GM23248 (cell line): ENCODE results near the gene RAB6B. TPM values are rescaled to one million over a fixed set of nuclear protein-coding genes. Genes with fewer than 3 reads are reported as not detected.

Source experiments
- DNase-seq: peaks from one replicate; pipeline ENCODE4 v3.0.0-alpha.2; 2015
- H2AFZ ChIP-seq: fragments of 200-600 bp; sonication (generic); 2 replicates; pipeline ENCODE4 v1.6.1; 2016; ENCODE audit warnings: antibody characterized with exemption
- H3F3A ChIP-seq: fragments of 200-600 bp; sonication (generic); 2 replicates; pipeline ENCODE4 v1.6.1; 2016; ENCODE audit warnings: mild to moderate bottlenecking, antibody characterized with exemption, mixed run types; ENCODE audit not compliant: insufficient read depth
- H3K27ac ChIP-seq: fragments of 200-600 bp; sonication (generic); 2 replicates; pipeline ENCODE4 v1.5.1; 2016; ENCODE audit warnings: mild to moderate bottlenecking
- H3K27me3 ChIP-seq: fragments of 200-600 bp; sonication (generic); replicated peaks from 2 replicates; pipeline ENCODE4 v1.6.1; 2016; ENCODE audit warnings: mild to moderate bottlenecking; ENCODE audit not compliant: insufficient read depth
- H3K36me3 ChIP-seq: fragments of 200-600 bp; sonication (generic); 2 replicates; pipeline ENCODE4 v1.6.1; 2016; ENCODE audit warnings: low read depth, mild to moderate bottlenecking
- H3K4me1 ChIP-seq: fragments of 200-600 bp; sonication (generic); 2 replicates; pipeline ENCODE4 v1.6.1; 2016; ENCODE audit warnings: mild to moderate bottlenecking; ENCODE audit not compliant: insufficient read depth
- H3K4me2 ChIP-seq: fragments of 200-600 bp; sonication (generic); one replicate; pipeline ENCODE4 v1.6.1; 2016; ENCODE audit warnings: mild to moderate bottlenecking; ENCODE audit not compliant: unreplicated experiment
- H3K4me3 ChIP-seq: fragments of 200-600 bp; sonication (generic); 2 replicates; pipeline ENCODE4 v1.5.1; 2016; ENCODE audit warnings: mild to moderate bottlenecking
- H3K79me2 ChIP-seq: fragments of 200-600 bp; sonication (generic); 2 replicates; pipeline ENCODE4 v1.6.1; 2016; ENCODE audit warnings: mild to moderate bottlenecking; ENCODE audit not compliant: insufficient read depth
- H3K9ac ChIP-seq: fragments of 200-600 bp; sonication (generic); 2 replicates; pipeline ENCODE4 v1.6.1; 2016; ENCODE audit warnings: mild to moderate bottlenecking
- H3K9me2 ChIP-seq: fragments of 200-600 bp; sonication (generic); 2 replicates; pipeline ENCODE4 v1.6.1; 2016; ENCODE audit warnings: mixed run types, mild to moderate bottlenecking, moderate library complexity; ENCODE audit not compliant: insufficient read depth
- H3K9me3 ChIP-seq: fragments of 200-600 bp; sonication (generic); one replicate; pipeline ENCODE4 v1.6.1; 2017; ENCODE audit warnings: low read depth
- H4K20me1 ChIP-seq: fragments of 200-600 bp; sonication (generic); 2 replicates; pipeline ENCODE4 v1.6.0; 2016; ENCODE audit not compliant: insufficient read depth
- EZH2 ChIP-seq: fragments of 200-600 bp; sonication (generic); IDR thresholded peaks from 2 replicates; pipeline ENCODE4 v1.6.1; 2018; ENCODE audit warnings: antibody characterized with exemption, mild to moderate bottlenecking; ENCODE audit not compliant: insufficient read depth, poor library complexity, severe bottlenecking
- EZH2phosphoT487 ChIP-seq: fragments of 200-600 bp; sonication (generic); IDR thresholded peaks from 2 replicates; pipeline ENCODE4 v1.6.1; 2018; ENCODE audit warnings: antibody characterized with exemption, moderate library complexity, mild to moderate bottlenecking, low read depth; ENCODE audit not compliant: insufficient read depth
- WGBS, 2 experiments: methylation state at CpG; one replicate each; pipeline ENCODE4 v1.1.6; 2015 to 2017; ENCODE audit warnings: low lambda C conversion rate in 2 of 2, low coverage in 1 of 2; ENCODE audit errors: missing lambda C conversion rate in 2 of 2; 5-methylcytosine and 5-hydroxymethylcytosine counted together
- in situ Hi-C: fragments of 300-500 bp; cut with MboI; formaldehyde crosslinking; loops from 2 replicates; pipeline ENCODE4 v1.15.0; 2020
- polyA plus RNA-seq: library from polyadenylated mRNA; unstranded; fragments of >200 nt; fragmentation: Nextera tagmentation; extraction: Ambion mirVana; gene quantifications from 2 replicates; pipeline ENCODE4 v1.2.1, GENCODE V29; 2016
- total RNA-seq: library from RNA; depleted of rRNA; stranded (reverse); fragments of >200 nt; shearing (Covaris generic); gene quantifications from 2 replicates; pipeline ENCODE4 v1.2.3, GENCODE V29; 2014

RAB6B gene
- total and polyA plus RNA-seq, 2 experiments from 2014 or later, result 0.59 to 0.76 TPM

GRCh38 chr3:133853063-133853924 lies 42.4 kb downstream of the RAB6B start:
- Histone ChIP-seq H3K4me2 (no peak overlapping the region), H3K27ac (no peak overlapping the region), H3K27me3 (no peaks in the 10 kb centered on the region), H3K79me2 (no peaks in the 10 kb centered on the region), H3K9me3 (no peaks in the 10 kb centered on the region), H2AFZ (no peak overlapping the region), H3K4me3 (no peak overlapping the region), H4K20me1 (no peaks in the 10 kb centered on the region), H3K9ac (no peak overlapping the region), H3K4me1 (no peaks in the 10 kb centered on the region), H3K36me3 (no peaks in the 10 kb centered on the region), H3K9me2 (no peaks in the 10 kb centered on the region), H3F3A (no peaks in the 10 kb centered on the region)
- in situ Hi-C loops, result no loop called here
- DNase-seq, result no peak
- TF ChIP-seq EZH2 (no peak), EZH2phosphoT487 (no peak)
- 89 to 93% methylated on average over 5 of the region's 5 CpGs for WGBS, 2 experiments

- no peaks in the 10 kb centered on the region for H3K79me2 ChIP-seq
- no peak overlapping the region for H2AFZ ChIP-seq
- TF ChIP-seq EZH2phosphoT487, result no peak
- TF ChIP-seq EZH2, result no peak
- H3K9ac ChIP-seq, result no peak overlapping the region
- H3K9me3 ChIP-seq, result no peaks in the 10 kb centered on the region
- in situ Hi-C loops, result no loop called here
- no peaks in the 10 kb centered on the region; the same call in 1 of the 2 replicates for H3K27me3 ChIP-seq
- WGBS, 2 experiments, result 88% methylated on average over 8 of the region's 8 CpGs
- H3F3A ChIP-seq, result no peaks in the 10 kb centered on the region
- no peak overlapping the region for H3K4me2 ChIP-seq
- no peaks in the 10 kb centered on the region for H4K20me1 ChIP-seq
- no peak overlapping the region for H3K4me3 ChIP-seq
- H3K27ac ChIP-seq, result no peak overlapping the region
- H3K9me2 ChIP-seq, result no peaks in the 10 kb centered on the region
- DNase-seq, result no peak
- H3K36me3 ChIP-seq, result no peaks in the 10 kb centered on the region
- no peaks in the 10 kb centered on the region for H3K4me1 ChIP-seq
These were observed 43.8 kb downstream of the RAB6B start for GRCh38 chr3:133851931-133852330.

GRCh38 chr3:133851266-133851906 lies 44.3 kb downstream of the RAB6B start:
- no peaks in the 10 kb centered on the region for H3K36me3 ChIP-seq
- no peaks in the 10 kb centered on the region for H3K9me3 ChIP-seq
- no peaks in the 10 kb centered on the region for H3K4me1 ChIP-seq
- in situ Hi-C loops, result no loop called here
- no peak overlapping the region for H3K9ac ChIP-seq
- H3K4me2 ChIP-seq, result no peak overlapping the region
- H3K79me2 ChIP-seq, result no peaks in the 10 kb centered on the region
- no peaks in the 10 kb centered on the region for H3K9me2 ChIP-seq
- no peak overlapping the region for H3K27ac ChIP-seq
- TF ChIP-seq EZH2phosphoT487, result no peak
- no peak for TF ChIP-seq EZH2
- no peaks in the 10 kb centered on the region; the same call in 1 of the 2 replicates for H3K27me3 ChIP-seq
- H3F3A ChIP-seq, result no peaks in the 10 kb centered on the region
- no peaks in the 10 kb centered on the region for H4K20me1 ChIP-seq
- H2AFZ ChIP-seq, result no peak overlapping the region
- WGBS, 2 experiments, result 58 to 67% methylated on average over 5 of the region's 5 CpGs
- H3K4me3 ChIP-seq, result no peak overlapping the region
- DNase-seq, result no peak

GRCh38 chr3:133850034-133850433 lies 45.6 kb downstream of the RAB6B start:
- no peak for DNase-seq
- Histone ChIP-seq H3F3A (no peaks in the 10 kb centered on the region), H3K9me3 (no peaks in the 10 kb centered on the region), H3K79me2 (no peaks in the 10 kb centered on the region), H3K36me3 (no peaks in the 10 kb centered on the region), H3K27me3 (no peaks in the 10 kb centered on the region; the same call in 1 of the 2 replicates), H3K27ac (no peak overlapping the region), H3K9me2 (no peaks in the 10 kb centered on the region), H3K4me2 (no peak overlapping the region), H3K9ac (no peak overlapping the region), H2AFZ (no peak overlapping the region), H3K4me1 (no peaks in the 10 kb centered on the region), H3K4me3 (no peak overlapping the region), H4K20me1 (no peaks in the 10 kb centered on the region)
- no peak for TF ChIP-seq EZH2
- no peak for TF ChIP-seq EZH2phosphoT487
- in situ Hi-C loops, result no loop called here
- 78 to 88% methylated on average over 1 of the region's 1 CpG for WGBS, 2 experiments
